Measurements from ENCODE around the gene DIRAS1. TPM values are rescaled to one million over a fixed set of nuclear protein-coding genes. Genes with fewer than 3 reads are reported as not detected.

The DIRAS1 gene
- total RNA-seq, 1 experiment from 2014 or later = 7.8 TPM

- Histone ChIP-seq H3K9me3 (ENCODE audit: control insufficient read depth, low read depth, low read length) (no peaks in the 10 kb centered on the region), H2BK12ac (ENCODE audit: insufficient read length, low read depth, low read length) (no peak overlapping the region), H3K27ac (ENCODE audit: insufficient read length, low read depth, low read length) (no peak overlapping the region), H3K4me1 (ENCODE audit: insufficient read depth, low read length) (no peaks in the 10 kb centered on the region), H3T11ph (ENCODE audit: low read length) (no peak overlapping the region), H3K23ac (ENCODE audit: insufficient read length, low read depth, low read length) (no peak overlapping the region), H3K27me3 (ENCODE audit: insufficient read depth, low read length) (no peaks in the 10 kb centered on the region), H3K56ac (ENCODE audit: insufficient read length, low read depth, low read length) (no peak overlapping the region), H3K4me2 (ENCODE audit: insufficient read depth, insufficient read length, low read length) (no peak overlapping the region), H2AFZ (ENCODE audit: low read length) (no peak overlapping the region), H3K79me2 (ENCODE audit: insufficient read depth, low read length) (no peaks in the 10 kb centered on the region), H3K18ac (ENCODE audit: insufficient read length, low read depth, low read length) (no peak overlapping the region), H4K8ac (replicated peaks; ENCODE audit: insufficient read length, low read depth, low read length) (no peak overlapping the region), H3K9ac (ENCODE audit: extremely low read depth, insufficient read length, low read length) (no peak overlapping the region), H3K14ac (ENCODE audit: insufficient read depth, low read length) (no peak overlapping the region), H4K5ac (ENCODE audit: insufficient read length, low read depth, low read length) (no peak overlapping the region), H2BK5ac (ENCODE audit: insufficient read length, low read length) (no peak overlapping the region), H2AK5ac (ENCODE audit: insufficient read length, low read length) (no peak overlapping the region), H2BK15ac (ENCODE audit: low read depth, low read length) (no peak overlapping the region), H2BK120ac (ENCODE audit: low read depth, low read length, poor library complexity, severe bottlenecking) (no peak overlapping the region), H3K23me2 (ENCODE audit: insufficient read length, low read depth, low read length, poor library complexity, severe bottlenecking) (no peaks in the 10 kb centered on the region), H2BK20ac (ENCODE audit: low read depth, low read length, poor library complexity, severe bottlenecking) (no peak overlapping the region), H3K79me1 (ENCODE audit: insufficient read depth, low read depth, low read length, poor library complexity, severe bottlenecking) (no peaks in the 10 kb centered on the region), H4K91ac (ENCODE audit: insufficient read length, low read depth, low read length) (no peak overlapping the region), H4K20me1 (ENCODE audit: control insufficient read depth, insufficient read depth, insufficient read length) (no peaks in the 10 kb centered on the region), H3K4ac (ENCODE audit: low read depth, low read length) (no peak overlapping the region)
- Mint-ChIP-seq H3K9me3 (no peaks in the 10 kb centered on the region), H3K4me3 (no peak overlapping the region), H3K4me1 (no peaks in the 10 kb centered on the region), H3K27ac (no peak overlapping the region), H3K36me3 (ENCODE audit: insufficient read depth in 1 of 3, low read depth in 3 of 3) (no peaks in the 10 kb centered on the region; a peak in 2 of 7 replicates), H3K27me3 (ENCODE audit: low read depth) (peaks cover 1% of the 10 kb centered on the region; the same call in 1 of the 2 replicates)
- TF ChIP-seq, protein P1, sequence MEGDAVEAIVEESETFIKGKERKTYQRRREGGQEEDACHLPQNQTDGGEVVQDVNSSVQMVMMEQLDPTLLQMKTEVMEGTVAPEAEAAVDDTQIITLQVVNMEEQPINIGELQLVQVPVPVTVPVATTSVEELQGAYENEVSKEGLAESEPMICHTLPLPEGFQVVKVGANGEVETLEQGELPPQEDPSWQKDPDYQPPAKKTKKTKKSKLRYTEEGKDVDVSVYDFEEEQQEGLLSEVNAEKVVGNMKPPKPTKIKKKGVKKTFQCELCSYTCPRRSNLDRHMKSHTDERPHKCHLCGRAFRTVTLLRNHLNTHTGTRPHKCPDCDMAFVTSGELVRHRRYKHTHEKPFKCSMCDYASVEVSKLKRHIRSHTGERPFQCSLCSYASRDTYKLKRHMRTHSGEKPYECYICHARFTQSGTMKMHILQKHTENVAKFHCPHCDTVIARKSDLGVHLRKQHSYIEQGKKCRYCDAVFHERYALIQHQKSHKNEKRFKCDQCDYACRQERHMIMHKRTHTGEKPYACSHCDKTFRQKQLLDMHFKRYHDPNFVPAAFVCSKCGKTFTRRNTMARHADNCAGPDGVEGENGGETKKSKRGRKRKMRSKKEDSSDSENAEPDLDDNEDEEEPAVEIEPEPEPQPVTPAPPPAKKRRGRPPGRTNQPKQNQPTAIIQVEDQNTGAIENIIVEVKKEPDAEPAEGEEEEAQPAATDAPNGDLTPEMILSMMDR (conservative IDR thresholded peaks at IDR 0.05) = no peak
- no CpG with 5 or more reads among the region's 11 CpGs for WGBS (ENCODE audit: extremely low coverage, insufficient read length, low lambda C conversion rate)
- DNase-seq = no peak
These were observed 30.3 kb downstream of the DIRAS1 start for GRCh38 chr19:2690856-2691255.

Measured in H9 (cell line).